Neural cell (in vitro differentiated cells): ENCODE data around the gene CHST8. TPM values are rescaled to one million over a fixed set of nuclear protein-coding genes. Genes with fewer than 3 reads are reported as not detected.

ENCODE experiments used
- H2AFZ ChIP-seq: fragments of 200-600, 300-800 bp; sonication (generic), shearing (Covaris generic); 2 replicates; pipeline ENCODE4 v1.6.0; 2014; ENCODE audit warnings: low read depth, mild to moderate bottlenecking, antibody characterized with exemption, low read length, moderate library complexity
- H3F3A ChIP-seq: fragments of 200-600 bp; shearing (Covaris generic); 2 replicates; pipeline ENCODE4 v1.6.1; 2016; ENCODE audit warnings: mild to moderate bottlenecking, moderate library complexity, mixed read lengths, antibody characterized with exemption, low read length; ENCODE audit not compliant: insufficient read depth, poor library complexity, severe bottlenecking
- H3K27ac ChIP-seq: fragments of 200-600, 300-800 bp; sonication (generic), shearing (Covaris generic); 2 replicates; pipeline ENCODE4 v1.5.1; 2014; ENCODE audit warnings: mild to moderate bottlenecking, low read length, moderate library complexity
- H3K27me3 ChIP-seq: fragments of 300-800, 200-600 bp; sonication (generic), shearing (Covaris generic); 2 replicates; pipeline ENCODE4 v1.6.0; 2014; ENCODE audit warnings: mild to moderate bottlenecking, low read depth, low read length, moderate library complexity; ENCODE audit not compliant: insufficient read depth
- H3K36me3 ChIP-seq: fragments of 300-800, 200-600 bp; sonication (generic), shearing (Covaris generic); 2 replicates; pipeline ENCODE4 v1.5.1; 2014; ENCODE audit warnings: mild to moderate bottlenecking, antibody characterized with exemption, low read length, moderate library complexity; ENCODE audit not compliant: insufficient read depth
- H3K4me2 ChIP-seq: fragments of 300-800, 200-600 bp; sonication (generic), shearing (Covaris generic); 2 replicates; pipeline ENCODE4 v1.6.0; 2014; ENCODE audit warnings: mild to moderate bottlenecking, low read length
- H3K4me3 ChIP-seq: fragments of 300-800, 200-600 bp; sonication (generic), shearing (Covaris generic); 2 replicates; pipeline ENCODE4 v1.5.1; 2014; ENCODE audit warnings: mild to moderate bottlenecking, low read length, moderate library complexity
- H3K79me2 ChIP-seq: fragments of 200-600 bp; shearing (Covaris generic); replicated peaks from 2 replicates; pipeline ENCODE4 v1.6.0; 2014; ENCODE audit warnings: mild to moderate bottlenecking, low read length, moderate library complexity; ENCODE audit not compliant: insufficient read depth
- H3K9ac ChIP-seq: fragments of 300-800, 200-600 bp; sonication (generic), shearing (Covaris generic); 2 replicates; pipeline ENCODE4 v1.6.1; 2016; ENCODE audit warnings: mild to moderate bottlenecking, low read length, mixed read lengths
- H3K9me2 ChIP-seq: fragments of 200-600 bp; shearing (Covaris generic); 2 replicates; pipeline ENCODE4 v1.6.1; 2016; ENCODE audit warnings: mild to moderate bottlenecking, low read length, mixed read lengths; ENCODE audit not compliant: insufficient read depth
- H3K9me3 ChIP-seq: fragments of 200-600, 300-800 bp; sonication (generic), shearing (Covaris generic); 2 replicates; pipeline ENCODE4 v1.6.1; 2016; ENCODE audit warnings: mild to moderate bottlenecking, mixed run types, low read length, moderate library complexity, mixed read lengths
- H4K20me1 ChIP-seq: fragments of 200-600 bp; shearing (Covaris generic); 2 replicates; pipeline ENCODE4 v1.6.1; 2016; ENCODE audit warnings: mild to moderate bottlenecking, mixed run types; ENCODE audit not compliant: insufficient read depth
- EP300 ChIP-seq: fragments of 450-650 bp; conservative IDR thresholded peaks from 2 replicates; pipeline ENCODE4 v1.6.1; 2014; ENCODE audit warnings: antibody characterized with exemption, mild to moderate bottlenecking, moderate library complexity; ENCODE audit not compliant: poor library complexity, severe bottlenecking
- EZH2 ChIP-seq: fragments of 200-600, 300-800 bp; shearing (Covaris generic), sonication (generic); IDR thresholded peaks from 2 replicates; pipeline ENCODE4 v1.6.1; 2014; ENCODE audit warnings: antibody characterized with exemption, low read length, borderline replicate concordance, mild to moderate bottlenecking; ENCODE audit not compliant: insufficient read depth, poor library complexity, severe bottlenecking
- MXI1 ChIP-seq: fragments of 450-650 bp; conservative IDR thresholded peaks from 2 replicates; pipeline ENCODE4 v1.6.1; 2014; ENCODE audit warnings: antibody characterized with exemption, mild to moderate bottlenecking; ENCODE audit not compliant: poor library complexity, severe bottlenecking
- POLR2AphosphoS5 ChIP-seq: IDR thresholded peaks from 2 replicates; pipeline ENCODE4 v1.6.1; 2012
- RAD21 ChIP-seq: fragments of 450-650 bp; conservative IDR thresholded peaks from 2 replicates; pipeline ENCODE4 v1.6.1; 2014; ENCODE audit warnings: antibody characterized with exemption, mild to moderate bottlenecking, moderate library complexity
- SMC3 ChIP-seq: fragments of 450-650 bp; conservative IDR thresholded peaks from 2 replicates; pipeline ENCODE4 v1.6.1; 2014; ENCODE audit warnings: antibody characterized with exemption, mild to moderate bottlenecking, moderate library complexity; ENCODE audit not compliant: poor library complexity
- TAF1 ChIP-seq: IDR thresholded peaks from 2 replicates; pipeline ENCODE4 v1.6.1; 2012; ENCODE audit warnings: low read depth
- polyA plus RNA-seq: library from polyadenylated mRNA; depleted of rRNA; stranded (reverse); fragments of >200 nt; gene quantifications from 2 replicates; pipeline ENCODE4 v1.2.3, GENCODE V29; 2014
- TF ChIP-seq, protein P1 (sequence below): fragments of 450-650 bp; IDR thresholded peaks from 2 replicates; pipeline ENCODE4 v1.5.1; 2014; ENCODE audit warnings: antibody characterized with exemption, mild to moderate bottlenecking, moderate library complexity; ENCODE audit not compliant: poor library complexity, severe bottlenecking
- TF ChIP-seq, protein P2 (sequence below): IDR thresholded peaks from 2 replicates; pipeline ENCODE4 v1.6.1; 2012; ENCODE audit warnings: borderline replicate concordance

CHST8 gene
- polyA plus RNA-seq, 1 donor from 2014 or later: 7.1 TPM

DNA sequence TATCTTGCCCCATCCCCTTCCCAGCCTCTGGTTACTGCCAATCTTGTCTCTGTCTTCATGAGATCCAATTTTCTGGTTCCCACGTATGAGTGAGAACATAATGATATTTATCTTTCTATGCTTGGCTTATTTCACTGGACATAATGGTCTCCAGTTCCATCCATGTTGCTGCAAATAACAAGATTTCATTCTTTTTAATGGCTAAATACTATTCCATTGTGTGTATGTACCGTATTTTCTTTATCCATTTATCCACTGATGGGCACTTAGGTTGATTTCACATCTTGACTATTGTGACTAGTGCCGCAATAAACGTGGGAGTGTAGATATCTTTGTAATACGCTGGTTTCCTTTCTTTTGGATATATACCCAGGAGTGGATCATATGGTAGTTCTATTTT, 43.0 kb downstream of the CHST8 start:
- H3K27ac ChIP-seq: no peak overlapping the region
- H3K9me2 ChIP-seq: no peaks in the 10 kb centered on the region
- H3K4me3 ChIP-seq: no peak overlapping the region
- H3K36me3 ChIP-seq: no peaks in the 10 kb centered on the region
- TF ChIP-seq, protein P1, sequence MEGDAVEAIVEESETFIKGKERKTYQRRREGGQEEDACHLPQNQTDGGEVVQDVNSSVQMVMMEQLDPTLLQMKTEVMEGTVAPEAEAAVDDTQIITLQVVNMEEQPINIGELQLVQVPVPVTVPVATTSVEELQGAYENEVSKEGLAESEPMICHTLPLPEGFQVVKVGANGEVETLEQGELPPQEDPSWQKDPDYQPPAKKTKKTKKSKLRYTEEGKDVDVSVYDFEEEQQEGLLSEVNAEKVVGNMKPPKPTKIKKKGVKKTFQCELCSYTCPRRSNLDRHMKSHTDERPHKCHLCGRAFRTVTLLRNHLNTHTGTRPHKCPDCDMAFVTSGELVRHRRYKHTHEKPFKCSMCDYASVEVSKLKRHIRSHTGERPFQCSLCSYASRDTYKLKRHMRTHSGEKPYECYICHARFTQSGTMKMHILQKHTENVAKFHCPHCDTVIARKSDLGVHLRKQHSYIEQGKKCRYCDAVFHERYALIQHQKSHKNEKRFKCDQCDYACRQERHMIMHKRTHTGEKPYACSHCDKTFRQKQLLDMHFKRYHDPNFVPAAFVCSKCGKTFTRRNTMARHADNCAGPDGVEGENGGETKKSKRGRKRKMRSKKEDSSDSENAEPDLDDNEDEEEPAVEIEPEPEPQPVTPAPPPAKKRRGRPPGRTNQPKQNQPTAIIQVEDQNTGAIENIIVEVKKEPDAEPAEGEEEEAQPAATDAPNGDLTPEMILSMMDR: no peak
- TF ChIP-seq RAD21 (no peak), POLR2AphosphoS5 (no peak)
- H3K4me2 ChIP-seq: no peak overlapping the region
- no peaks in the 10 kb centered on the region for H3K27me3 ChIP-seq
- H3F3A ChIP-seq: no peaks in the 10 kb centered on the region
- H2AFZ ChIP-seq: no peak overlapping the region
- no peaks in the 10 kb centered on the region for H3K9me3 ChIP-seq
- no peaks in the 10 kb centered on the region for H3K79me2 ChIP-seq
- H4K20me1 ChIP-seq: no peaks in the 10 kb centered on the region
- H3K9ac ChIP-seq: no peak overlapping the region

DNA sequence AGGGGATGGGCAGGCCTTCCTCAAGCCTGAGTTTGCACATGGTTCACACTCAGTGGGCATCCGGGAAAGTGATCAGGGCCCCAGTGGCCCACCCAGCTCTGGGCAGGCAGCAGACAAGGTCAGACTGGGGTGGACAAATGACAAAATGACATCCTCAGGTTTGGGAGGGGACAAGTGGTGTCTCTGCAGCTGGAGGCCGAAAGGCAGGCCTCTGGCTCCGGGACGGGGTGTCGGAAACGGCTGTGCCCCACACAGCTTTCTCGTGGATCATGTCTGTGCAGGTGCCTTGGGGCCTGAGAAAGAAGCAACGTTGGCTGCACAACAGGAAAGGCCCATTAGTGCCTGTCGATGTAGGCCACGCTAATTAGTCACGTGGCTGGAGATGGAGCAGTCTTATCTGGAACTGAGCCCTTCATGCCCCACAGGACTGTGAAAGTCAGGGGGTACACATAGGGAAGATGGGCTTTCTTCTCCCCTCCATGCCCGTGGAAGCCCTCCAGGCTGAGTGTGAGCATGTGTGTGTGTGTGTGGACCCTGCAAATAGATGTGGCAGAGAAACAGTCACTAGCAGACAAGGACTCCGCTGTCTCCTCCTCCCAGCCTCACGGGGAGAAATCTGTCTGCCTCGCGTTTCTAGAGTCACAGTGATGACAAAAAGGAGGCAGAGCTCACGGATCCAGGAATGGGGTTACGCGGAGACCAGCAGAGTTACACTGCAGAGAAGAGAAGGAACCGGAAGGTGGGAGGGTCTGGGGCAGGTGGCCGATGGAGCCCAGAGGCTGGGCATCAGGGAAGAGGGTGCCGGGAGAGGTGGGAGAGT, 44.2 kb downstream of the CHST8 start:
- H3K27ac ChIP-seq: no peak overlapping the region
- TF ChIP-seq RAD21: no peak
- TF ChIP-seq MXI1: no peak
- TF ChIP-seq EZH2: no peak
- no peak for TF ChIP-seq EP300
- no peak for TF ChIP-seq POLR2AphosphoS5
- TF ChIP-seq TAF1: no peak
- TF ChIP-seq, protein P2, sequence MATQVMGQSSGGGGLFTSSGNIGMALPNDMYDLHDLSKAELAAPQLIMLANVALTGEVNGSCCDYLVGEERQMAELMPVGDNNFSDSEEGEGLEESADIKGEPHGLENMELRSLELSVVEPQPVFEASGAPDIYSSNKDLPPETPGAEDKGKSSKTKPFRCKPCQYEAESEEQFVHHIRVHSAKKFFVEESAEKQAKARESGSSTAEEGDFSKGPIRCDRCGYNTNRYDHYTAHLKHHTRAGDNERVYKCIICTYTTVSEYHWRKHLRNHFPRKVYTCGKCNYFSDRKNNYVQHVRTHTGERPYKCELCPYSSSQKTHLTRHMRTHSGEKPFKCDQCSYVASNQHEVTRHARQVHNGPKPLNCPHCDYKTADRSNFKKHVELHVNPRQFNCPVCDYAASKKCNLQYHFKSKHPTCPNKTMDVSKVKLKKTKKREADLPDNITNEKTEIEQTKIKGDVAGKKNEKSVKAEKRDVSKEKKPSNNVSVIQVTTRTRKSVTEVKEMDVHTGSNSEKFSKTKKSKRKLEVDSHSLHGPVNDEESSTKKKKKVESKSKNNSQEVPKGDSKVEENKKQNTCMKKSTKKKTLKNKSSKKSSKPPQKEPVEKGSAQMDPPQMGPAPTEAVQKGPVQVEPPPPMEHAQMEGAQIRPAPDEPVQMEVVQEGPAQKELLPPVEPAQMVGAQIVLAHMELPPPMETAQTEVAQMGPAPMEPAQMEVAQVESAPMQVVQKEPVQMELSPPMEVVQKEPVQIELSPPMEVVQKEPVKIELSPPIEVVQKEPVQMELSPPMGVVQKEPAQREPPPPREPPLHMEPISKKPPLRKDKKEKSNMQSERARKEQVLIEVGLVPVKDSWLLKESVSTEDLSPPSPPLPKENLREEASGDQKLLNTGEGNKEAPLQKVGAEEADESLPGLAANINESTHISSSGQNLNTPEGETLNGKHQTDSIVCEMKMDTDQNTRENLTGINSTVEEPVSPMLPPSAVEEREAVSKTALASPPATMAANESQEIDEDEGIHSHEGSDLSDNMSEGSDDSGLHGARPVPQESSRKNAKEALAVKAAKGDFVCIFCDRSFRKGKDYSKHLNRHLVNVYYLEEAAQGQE: no peak
- TF ChIP-seq, protein P1: no peak
- TF ChIP-seq SMC3: no peak
- H3F3A ChIP-seq: no peaks in the 10 kb centered on the region
- no peaks in the 10 kb centered on the region for H3K9me2 ChIP-seq
- no peak overlapping the region for H3K9ac ChIP-seq
- H3K27me3 ChIP-seq: no peaks in the 10 kb centered on the region
- no peaks in the 10 kb centered on the region for H4K20me1 ChIP-seq
- H3K4me3 ChIP-seq: no peak overlapping the region
- H3K79me2 ChIP-seq: no peaks in the 10 kb centered on the region
- H3K4me2 ChIP-seq: no peak overlapping the region
- no peak overlapping the region for H2AFZ ChIP-seq
- H3K36me3 ChIP-seq: no peaks in the 10 kb centered on the region
- H3K9me3 ChIP-seq: no peaks in the 10 kb centered on the region
